Mammary epithelial cell (primary cell): ENCODE measurements around the gene PRKCG.

ENCODE experiments used
- EZH2 ChIP-seq: IDR thresholded peaks from 2 replicates; pipeline ENCODE4 v1.6.1; 2012; ENCODE audit warnings: low read length, inconsistent platforms, borderline replicate concordance
- TF ChIP-seq, protein P1 (sequence below), 2 donors: IDR thresholded peaks in 1 of 2; conservative IDR thresholded peaks in 1 of 2; 2 replicates each; pipeline ENCODE4 v1.5.1; 2011 to 2012; ENCODE audit warnings: inconsistent platforms in 2 of 2, low read length in 2 of 2, mild to moderate bottlenecking in 2 of 2, control low read depth in 1 of 2, low read depth in 1 of 2; ENCODE audit not compliant: insufficient read depth in 1 of 2; ENCODE audit errors: extremely low read depth in 1 of 2

GRCh38 chr19:53897459-53897858, 15.5 kb downstream of the PRKCG start:
- TF ChIP-seq, protein P1, sequence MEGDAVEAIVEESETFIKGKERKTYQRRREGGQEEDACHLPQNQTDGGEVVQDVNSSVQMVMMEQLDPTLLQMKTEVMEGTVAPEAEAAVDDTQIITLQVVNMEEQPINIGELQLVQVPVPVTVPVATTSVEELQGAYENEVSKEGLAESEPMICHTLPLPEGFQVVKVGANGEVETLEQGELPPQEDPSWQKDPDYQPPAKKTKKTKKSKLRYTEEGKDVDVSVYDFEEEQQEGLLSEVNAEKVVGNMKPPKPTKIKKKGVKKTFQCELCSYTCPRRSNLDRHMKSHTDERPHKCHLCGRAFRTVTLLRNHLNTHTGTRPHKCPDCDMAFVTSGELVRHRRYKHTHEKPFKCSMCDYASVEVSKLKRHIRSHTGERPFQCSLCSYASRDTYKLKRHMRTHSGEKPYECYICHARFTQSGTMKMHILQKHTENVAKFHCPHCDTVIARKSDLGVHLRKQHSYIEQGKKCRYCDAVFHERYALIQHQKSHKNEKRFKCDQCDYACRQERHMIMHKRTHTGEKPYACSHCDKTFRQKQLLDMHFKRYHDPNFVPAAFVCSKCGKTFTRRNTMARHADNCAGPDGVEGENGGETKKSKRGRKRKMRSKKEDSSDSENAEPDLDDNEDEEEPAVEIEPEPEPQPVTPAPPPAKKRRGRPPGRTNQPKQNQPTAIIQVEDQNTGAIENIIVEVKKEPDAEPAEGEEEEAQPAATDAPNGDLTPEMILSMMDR (conservative IDR thresholded peaks at IDR 0.05 in 1 of 2, IDR thresholded peaks at IDR 0.05 in 1 of 2; ENCODE audit: extremely low read depth in 1 of 2, insufficient read depth in 1 of 2, low read depth in 1 of 2, low read length in 2 of 2) = no peak
- no peak for TF ChIP-seq EZH2
